DOHH2 (cell line): Measurements from ENCODE around the gene TEPSIN.

ENCODE experiments used
- H3F3A ChIP-seq: fragments of 200-600 bp; sonication (generic), shearing (Covaris generic); 2 replicates; pipeline ENCODE4 v1.6.0; 2016; ENCODE audit warnings: antibody characterized with exemption, mild to moderate bottlenecking; ENCODE audit not compliant: control insufficient read depth, insufficient read depth
- H3K27ac ChIP-seq: fragments of 200-600 bp; sonication (generic); 2 replicates; pipeline ENCODE4 v1.5.1; 2014; ENCODE audit warnings: low read depth, mild to moderate bottlenecking, low read length, moderate library complexity
- H3K27me3 ChIP-seq: fragments of 200-600 bp; sonication (generic); 2 replicates; pipeline ENCODE4 v1.6.1; 2014; ENCODE audit warnings: mild to moderate bottlenecking, low read length, mixed read lengths; ENCODE audit not compliant: control insufficient read depth
- H3K36me3 ChIP-seq: fragments of 200-600 bp; sonication (generic); 2 replicates; pipeline ENCODE4 v1.6.1; 2014; ENCODE audit warnings: mild to moderate bottlenecking, low read length, moderate library complexity, mixed read lengths; ENCODE audit not compliant: control insufficient read depth
- H3K4me1 ChIP-seq: fragments of 200-600 bp; sonication (generic); 2 replicates; pipeline ENCODE4 v1.6.1; 2014; ENCODE audit warnings: mild to moderate bottlenecking, low read length, mixed read lengths; ENCODE audit not compliant: control insufficient read depth
- H3K4me2 ChIP-seq: fragments of 200-600 bp; sonication (generic); 2 replicates; pipeline ENCODE4 v1.6.0; 2014; ENCODE audit warnings: mild to moderate bottlenecking, low read length, moderate library complexity
- H3K4me3 ChIP-seq: fragments of 200-600 bp; sonication (generic); 2 replicates; pipeline ENCODE4 v1.5.1; 2014; ENCODE audit warnings: mild to moderate bottlenecking, low read length, mixed read lengths
- H3K79me2 ChIP-seq: fragments of 200-600 bp; sonication (generic); 2 replicates; pipeline ENCODE4 v1.6.1; 2014; ENCODE audit warnings: mild to moderate bottlenecking, low read length, mixed read lengths; ENCODE audit not compliant: control insufficient read depth
- H3K9me2 ChIP-seq: fragments of 200-600 bp; sonication (generic); replicated peaks from 2 replicates; pipeline ENCODE4 v1.6.1; 2014; ENCODE audit warnings: mild to moderate bottlenecking, low read length, mixed read lengths; ENCODE audit not compliant: control insufficient read depth
- H3K9me3 ChIP-seq: fragments of 200-600 bp; sonication (generic); 2 replicates; pipeline ENCODE4 v1.6.1; 2014; ENCODE audit warnings: antibody characterized with exemption, low read length, mixed read lengths; ENCODE audit not compliant: control insufficient read depth, insufficient read depth
- H4K20me1 ChIP-seq: fragments of 200-600 bp; sonication (generic); 2 replicates; pipeline ENCODE4 v1.6.0; 2014; ENCODE audit warnings: low read depth, mild to moderate bottlenecking, antibody characterized with exemption, low read length, moderate library complexity; ENCODE audit not compliant: control insufficient read depth, insufficient read depth
- CTCF ChIP-seq: fragments of 200-600 bp; sonication (generic); IDR thresholded peaks from one replicate; pipeline ENCODE4 v1.5.1; 2014; ENCODE audit warnings: antibody characterized with exemption, mild to moderate bottlenecking, low read depth, low read length; ENCODE audit not compliant: poor library complexity, severe bottlenecking
- EZH2phosphoT487 ChIP-seq: fragments of 200-600 bp; sonication (generic); IDR thresholded peaks from 2 replicates; pipeline ENCODE4 v1.6.1; 2017; ENCODE audit warnings: borderline replicate concordance, mild to moderate bottlenecking, antibody characterized with exemption, low read length, moderate library complexity, mixed read lengths

Gene TEPSIN

DNA sequence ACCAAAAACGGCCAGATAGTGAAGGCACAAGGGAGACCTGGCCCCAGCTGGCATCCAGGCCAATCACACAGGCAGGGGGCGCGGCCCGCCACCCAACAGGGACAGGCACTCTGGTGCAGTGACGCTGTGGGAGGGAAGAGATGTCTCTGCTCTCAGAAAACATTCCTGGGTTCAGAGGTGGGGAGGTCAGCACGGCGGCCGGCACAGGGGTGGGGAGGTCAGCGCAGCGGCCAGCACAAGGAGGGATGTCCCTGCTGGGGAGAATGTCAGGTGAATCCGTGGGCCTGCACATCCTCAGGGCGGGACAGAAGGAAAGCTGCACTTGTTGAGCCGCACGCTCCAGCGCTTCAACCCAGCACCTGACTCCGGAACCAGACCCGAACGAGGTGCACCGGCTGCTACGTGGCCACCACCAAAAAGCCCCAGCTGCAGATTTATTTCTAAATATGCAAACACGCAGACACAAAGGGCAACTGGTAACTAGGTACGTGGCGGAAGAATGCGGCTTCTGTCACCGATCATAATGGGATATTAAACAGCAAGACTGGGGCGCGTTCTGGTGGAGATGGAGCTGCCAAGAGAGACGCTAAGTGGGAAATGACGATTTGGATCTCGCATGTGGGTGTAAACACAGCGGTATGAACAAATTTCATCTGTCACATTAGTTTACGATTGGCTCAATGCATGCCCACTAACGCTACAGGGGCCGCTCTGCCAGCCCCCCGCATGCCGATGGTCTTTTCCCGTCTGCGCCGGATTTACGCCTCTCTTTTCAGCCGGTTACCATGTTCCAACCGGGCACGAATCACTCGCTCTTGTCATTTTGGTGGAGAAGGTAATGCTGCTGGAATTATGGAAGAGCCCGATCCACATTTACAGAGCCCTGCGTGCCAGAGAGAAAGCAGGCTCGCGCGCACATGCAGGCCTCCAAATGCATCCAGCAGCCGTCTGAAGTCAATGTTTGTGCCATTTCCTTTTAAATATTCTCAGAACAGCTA, 40.7 kb upstream of the TEPSIN start:
- H3F3A ChIP-seq = no peaks in the 10 kb centered on the region
- H4K20me1 ChIP-seq = no peaks in the 10 kb centered on the region
- H3K9me2 ChIP-seq = no peaks in the 10 kb centered on the region
- H3K9me3 ChIP-seq = no peaks in the 10 kb centered on the region
- H3K79me2 ChIP-seq = no peaks in the 10 kb centered on the region
- H3K4me3 ChIP-seq = no peak overlapping the region
- no peaks in the 10 kb centered on the region for H3K4me1 ChIP-seq
- H3K27me3 ChIP-seq = no peaks in the 10 kb centered on the region
- no peak for TF ChIP-seq CTCF
- TF ChIP-seq EZH2phosphoT487 = no peak
- no peak overlapping the region for H3K27ac ChIP-seq
- no peak overlapping the region for H3K4me2 ChIP-seq
- peaks cover 12% of the 10 kb centered on the region; the same call in 1 of the 2 replicates for H3K36me3 ChIP-seq

DNA sequence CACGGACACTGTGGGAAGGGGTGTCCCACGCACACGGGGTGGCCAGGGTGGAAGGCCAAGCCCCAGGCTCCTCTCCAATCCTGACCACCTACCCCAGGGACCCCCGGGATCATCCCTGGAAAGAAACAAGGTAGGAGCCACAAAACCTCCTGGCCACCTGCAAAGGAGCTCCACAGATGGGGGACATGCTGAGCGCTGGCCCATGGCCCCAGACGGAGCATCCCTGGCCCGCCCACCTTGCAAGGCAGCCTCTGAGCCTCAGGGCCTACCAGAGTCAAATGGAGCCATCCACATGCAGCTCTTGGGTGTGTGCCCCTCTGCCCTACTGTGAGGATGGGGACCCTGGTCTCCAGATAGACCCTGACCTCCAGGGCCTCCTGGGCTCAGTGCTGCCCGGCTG, 40.0 kb upstream of the TEPSIN start:
- Histone ChIP-seq H3K27ac (no peak overlapping the region), H3K4me2 (no peak overlapping the region), H3K4me3 (no peak overlapping the region), H3K4me1 (no peaks in the 10 kb centered on the region), H3F3A (no peaks in the 10 kb centered on the region), H3K9me3 (no peaks in the 10 kb centered on the region), H3K9me2 (no peaks in the 10 kb centered on the region), H3K36me3 (peaks cover 17% of the 10 kb centered on the region; the same call in 1 of the 2 replicates), H4K20me1 (no peaks in the 10 kb centered on the region), H3K27me3 (no peaks in the 10 kb centered on the region), H3K79me2 (no peaks in the 10 kb centered on the region)
- TF ChIP-seq CTCF (no peak), EZH2phosphoT487 (no peak)

GRCh38 chr17:81277946-81278693, 39.3 kb upstream of the TEPSIN start:
- Histone ChIP-seq H3K4me1 (no peaks in the 10 kb centered on the region), H3K4me3 (no peak overlapping the region), H3K9me2 (no peaks in the 10 kb centered on the region), H3K36me3 (peaks cover 24% of the 10 kb centered on the region; the same call in 1 of the 2 replicates), H3K4me2 (no peak overlapping the region), H3F3A (no peaks in the 10 kb centered on the region), H4K20me1 (no peaks in the 10 kb centered on the region), H3K9me3 (no peaks in the 10 kb centered on the region), H3K27ac (no peak overlapping the region), H3K27me3 (no peaks in the 10 kb centered on the region), H3K79me2 (no peaks in the 10 kb centered on the region)
- TF ChIP-seq EZH2phosphoT487 (no peak), CTCF (no peak)
